T-helper 2 cell (primary cell): ENCODE results near the gene GPR161.
"Not testable (repeated sequence)": the region's sequence is repeated elsewhere in the genome, so short reads cannot be mapped to it uniquely, and the experiment has no call there.

Experiments
- DNase-seq, 5 experiments: peaks; one replicate each; pipeline versions ENCODE4 v3.0.0 to v3.0.0-alpha.2; 2012 to 2022

Gene GPR161

DNA sequence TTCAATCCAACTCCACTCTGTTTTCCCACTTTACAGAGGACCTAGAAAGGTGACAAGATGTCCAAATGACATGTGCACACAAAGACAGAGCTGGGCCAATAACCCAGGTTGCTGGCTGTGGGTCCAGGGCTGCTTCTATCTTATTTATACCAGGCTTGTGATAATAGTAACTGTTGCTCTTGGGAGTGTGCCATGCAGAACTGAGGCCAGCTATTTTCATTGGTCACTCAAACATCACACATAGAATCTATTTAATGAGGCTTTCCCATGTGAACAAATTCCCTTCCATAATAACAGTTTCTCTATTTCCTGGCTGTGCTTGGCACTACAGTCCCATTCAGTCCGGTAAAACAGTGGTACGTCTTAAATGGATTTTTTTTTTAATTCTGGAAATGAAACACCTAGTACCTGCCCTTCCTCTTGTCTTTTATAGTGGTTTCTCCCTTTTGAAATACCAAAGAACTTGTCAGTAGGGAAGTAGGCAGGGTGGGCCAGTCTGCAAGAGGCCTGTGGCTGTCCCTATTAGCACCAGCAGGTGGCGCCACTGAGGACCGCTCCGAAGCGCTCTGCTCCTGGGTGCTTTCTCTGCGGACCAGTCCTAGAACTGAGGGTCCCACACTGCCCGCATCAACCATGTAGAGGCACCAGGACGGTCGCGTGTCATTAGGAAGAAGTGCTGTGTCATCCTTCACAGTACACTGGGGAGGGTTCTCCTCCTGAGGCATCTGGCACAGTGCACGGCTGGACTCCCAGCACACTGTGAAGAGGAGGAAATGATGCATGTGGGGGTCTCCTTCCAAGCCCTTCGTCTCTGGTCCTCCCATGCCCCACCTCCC is 52.1 kb downstream of the GPR161 start:
- DNase-seq = peak; percentile 11 to 54 (median 36)

DNA sequence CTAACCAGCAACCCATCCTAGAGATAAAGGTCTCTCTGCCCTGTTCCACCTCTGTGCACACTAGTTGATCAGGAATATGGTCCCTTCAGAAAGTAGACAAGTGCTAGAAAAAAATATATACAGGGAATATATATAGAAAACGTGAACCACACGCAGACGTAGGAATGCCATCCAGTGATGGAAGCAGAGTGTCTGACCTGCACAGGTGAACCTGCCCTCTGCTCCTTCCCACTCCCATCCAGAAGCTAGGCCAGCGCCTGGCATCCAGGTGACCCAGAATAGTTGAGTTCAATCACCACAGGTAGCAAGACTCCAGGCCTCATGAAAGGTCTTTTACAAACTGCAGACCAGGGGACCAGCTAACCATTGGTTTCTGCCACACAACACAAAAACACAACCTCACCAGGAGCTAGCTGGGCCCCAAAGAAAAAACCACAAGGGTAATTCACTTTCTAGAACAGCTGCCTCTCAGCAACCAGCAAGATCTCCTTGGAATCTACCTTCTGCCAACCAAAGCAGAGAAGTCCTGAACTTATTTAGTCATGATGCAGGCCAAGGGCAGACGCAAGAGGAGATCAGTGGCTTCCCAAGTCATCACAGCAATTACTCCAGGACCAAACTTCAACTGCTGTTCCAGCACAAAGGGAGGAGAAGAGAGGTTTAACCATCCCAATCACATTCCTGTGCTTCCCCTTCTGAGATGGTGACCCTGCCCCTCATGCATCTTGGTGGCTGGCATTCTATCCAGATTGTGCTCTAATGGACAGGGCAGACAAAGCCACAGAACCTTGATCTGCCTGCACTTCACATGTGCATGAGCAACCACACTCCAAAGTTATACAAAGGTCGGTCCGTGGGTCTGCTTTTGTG is 53.0 kb downstream of the GPR161 start:
- DNase-seq = peak in 1 of 5 experiments; percentile 13

DNA sequence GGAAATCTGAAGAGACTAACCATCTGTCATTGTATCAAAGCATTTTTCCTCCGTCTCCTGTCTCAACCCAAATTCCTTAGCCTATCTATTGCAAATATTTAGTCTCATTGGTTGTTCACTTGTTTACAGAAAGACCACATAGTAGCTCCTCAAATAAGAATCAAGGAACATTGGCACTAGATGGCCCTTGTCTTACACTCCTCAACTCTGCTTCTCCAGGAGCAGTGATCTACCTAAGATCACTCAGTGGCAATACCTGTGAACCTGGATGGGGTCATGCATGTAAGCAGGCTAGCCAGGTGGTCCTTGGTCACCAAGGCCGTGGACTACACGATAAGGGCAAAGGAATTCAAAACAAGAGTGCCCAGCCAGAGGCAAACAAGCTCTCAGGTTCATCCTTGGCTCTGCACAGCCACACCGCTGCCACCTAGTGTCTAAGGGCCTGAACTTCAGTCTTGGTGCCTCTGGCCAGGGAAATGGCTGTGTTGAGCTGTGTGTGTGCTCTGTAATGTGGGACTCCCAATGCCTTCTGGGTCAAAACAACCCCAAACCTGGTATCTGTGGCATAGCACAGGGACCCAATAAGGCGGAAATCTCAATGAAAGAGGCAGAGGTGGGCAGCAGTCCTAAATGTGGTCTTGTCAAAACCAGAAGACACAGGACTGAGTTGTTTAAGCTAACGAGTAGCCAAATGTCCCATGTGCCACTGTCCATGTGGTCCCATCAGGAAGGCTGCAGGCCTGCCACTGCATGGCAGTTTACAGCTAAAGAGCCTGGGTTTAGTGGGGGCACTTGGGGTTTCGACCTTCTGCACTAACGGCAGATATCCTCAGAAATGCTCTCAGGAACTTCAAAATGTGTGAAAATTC is 54.5 kb downstream of the GPR161 start:
- peak in 3 of 5 experiments; percentile 22 to 74 (median 58) for DNase-seq

DNA sequence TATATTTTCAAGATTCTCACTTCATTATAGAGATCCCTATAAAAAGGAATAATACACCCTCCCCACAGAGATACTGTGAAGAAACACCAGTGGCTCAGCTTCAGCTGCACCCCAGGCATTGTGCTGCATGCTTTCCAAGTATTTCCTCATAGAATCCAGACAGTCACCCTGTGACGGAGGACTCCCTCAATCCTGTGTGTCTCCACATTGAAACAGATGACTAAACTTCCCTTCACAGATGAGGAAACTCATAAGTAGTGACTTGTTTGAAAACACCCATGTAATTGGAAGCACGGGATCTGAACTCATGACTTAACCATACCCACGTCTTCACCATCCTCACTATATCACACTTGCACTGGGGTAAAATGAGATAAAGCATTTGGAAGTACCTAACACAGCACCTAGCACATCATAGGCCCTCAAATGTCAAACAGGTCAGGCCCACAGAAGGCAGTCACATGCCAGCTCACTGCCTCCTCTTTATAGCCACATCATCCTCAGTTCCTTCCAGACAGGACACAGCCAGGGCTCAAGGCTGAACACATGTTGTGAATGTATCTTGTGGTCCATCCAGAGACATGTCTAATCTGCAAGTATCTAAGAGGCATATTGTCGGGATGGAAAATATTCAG is 55.2 kb downstream of the GPR161 start:
- no peak for DNase-seq

DNA sequence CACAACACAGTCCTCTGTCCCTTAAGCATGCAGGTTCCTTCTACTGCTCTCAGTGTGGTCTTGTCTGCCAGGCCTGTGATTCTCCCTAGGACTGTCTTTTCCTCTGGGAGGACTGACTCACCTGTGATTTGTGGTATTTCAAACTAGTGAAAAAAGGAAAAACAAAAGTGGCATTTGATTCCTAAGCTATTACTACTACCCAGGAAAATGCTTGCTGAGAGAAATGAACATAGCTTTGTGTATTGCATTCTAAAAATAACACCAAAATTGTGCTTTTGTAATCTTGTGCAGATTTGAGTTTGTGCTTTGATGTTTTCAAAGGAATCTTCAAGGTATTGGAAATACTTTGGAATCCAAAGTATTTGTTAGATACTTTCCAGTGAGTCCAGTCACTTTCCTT is 57.0 kb downstream of the GPR161 start:
- no peak for DNase-seq

DNA sequence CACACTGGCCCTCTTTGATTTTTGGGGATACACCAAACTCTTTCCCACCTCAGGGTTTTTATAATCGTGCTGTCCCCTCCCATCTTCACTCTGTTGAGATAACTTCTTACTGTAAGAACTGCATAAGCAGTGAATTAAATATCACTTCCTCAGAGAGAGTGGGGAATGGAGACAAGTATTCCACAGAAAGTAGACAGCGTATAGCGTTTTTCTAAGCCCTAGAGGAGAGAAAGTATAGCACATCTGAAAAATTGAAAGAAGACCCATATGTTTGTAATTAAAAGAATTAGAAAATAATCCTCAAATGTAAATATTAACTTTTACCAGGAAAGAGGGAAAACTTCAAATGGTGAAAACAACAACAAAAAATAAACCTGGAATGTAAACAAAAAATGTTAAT is 67.3 kb downstream of the GPR161 start:
- no peak for DNase-seq

DNA sequence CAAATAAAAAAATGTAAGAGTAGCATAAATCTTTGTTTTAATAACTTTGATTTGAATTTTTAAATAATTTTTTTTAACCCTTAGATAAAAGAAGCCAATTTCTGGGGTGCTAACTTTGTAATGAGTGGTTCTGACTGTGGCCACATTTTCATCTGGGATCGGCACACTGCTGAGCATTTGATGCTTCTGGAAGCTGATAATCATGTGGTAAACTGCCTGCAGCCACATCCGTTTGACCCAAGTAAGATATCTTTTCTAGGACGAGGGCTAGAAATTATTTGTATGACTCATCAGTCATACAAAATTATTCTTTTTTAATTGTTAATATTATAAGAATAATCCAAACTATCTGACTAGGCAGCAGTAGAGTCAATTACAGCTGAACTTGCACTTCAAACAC is 71.2 kb downstream of the GPR161 start:
- no peak for DNase-seq

DNA sequence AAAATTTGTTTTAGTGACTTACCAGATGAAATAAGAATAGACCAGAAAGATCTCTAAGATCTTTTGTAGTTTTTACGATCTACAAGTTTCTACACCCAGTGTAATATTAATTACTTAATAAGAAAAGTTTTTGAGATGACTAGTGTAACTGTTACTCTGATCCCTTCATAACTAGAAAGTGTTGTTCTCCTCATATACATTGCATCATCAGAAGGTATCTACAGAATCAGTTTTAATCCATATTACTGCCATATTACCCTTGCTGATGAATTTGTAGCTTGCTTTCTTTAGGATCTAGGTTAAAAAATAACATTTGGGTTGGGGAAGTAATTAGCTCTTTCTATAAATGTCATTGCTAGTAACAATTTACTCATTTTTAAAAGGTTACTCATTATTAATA is 72.5 kb downstream of the GPR161 start:
- DNase-seq = no peak

DNA sequence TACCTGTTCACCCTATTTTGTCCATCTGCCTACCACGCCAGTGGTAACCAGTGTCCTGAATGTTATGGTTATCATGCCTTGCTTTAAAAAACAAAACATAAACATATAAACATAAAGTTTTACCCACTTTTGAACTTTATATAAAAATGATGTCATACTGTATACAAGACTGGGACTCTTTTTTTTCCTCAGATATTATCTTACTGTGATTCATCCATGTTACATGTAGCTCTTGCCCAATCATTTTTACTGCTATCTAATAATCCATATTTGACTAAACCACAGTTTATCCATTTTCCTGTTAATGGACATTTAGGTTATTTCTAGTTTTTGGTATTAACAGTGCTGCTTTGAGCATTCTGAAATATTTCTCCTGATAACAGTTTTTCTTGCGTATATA is 78.8 kb downstream of the GPR161 start:
- no peak for DNase-seq

DNA sequence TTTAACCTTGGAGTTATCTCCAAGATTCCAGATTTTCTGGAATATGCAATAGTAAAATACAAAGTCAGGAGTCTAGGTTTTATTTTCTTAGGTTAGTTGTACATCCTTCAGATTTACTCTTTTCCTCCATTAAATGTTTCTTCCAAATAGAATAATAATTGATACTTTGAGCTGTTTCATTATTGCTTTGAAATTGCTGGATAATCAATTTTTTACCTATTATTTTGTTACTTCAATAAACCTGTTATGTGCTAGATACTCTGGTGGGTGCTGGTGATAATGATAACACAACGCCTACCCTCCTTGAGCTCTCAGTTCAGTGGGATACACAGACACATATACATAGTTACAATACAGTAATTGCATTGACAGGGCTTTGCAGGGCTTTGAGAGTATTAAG is 79.4 kb downstream of the GPR161 start:
- no peak for DNase-seq

DNA sequence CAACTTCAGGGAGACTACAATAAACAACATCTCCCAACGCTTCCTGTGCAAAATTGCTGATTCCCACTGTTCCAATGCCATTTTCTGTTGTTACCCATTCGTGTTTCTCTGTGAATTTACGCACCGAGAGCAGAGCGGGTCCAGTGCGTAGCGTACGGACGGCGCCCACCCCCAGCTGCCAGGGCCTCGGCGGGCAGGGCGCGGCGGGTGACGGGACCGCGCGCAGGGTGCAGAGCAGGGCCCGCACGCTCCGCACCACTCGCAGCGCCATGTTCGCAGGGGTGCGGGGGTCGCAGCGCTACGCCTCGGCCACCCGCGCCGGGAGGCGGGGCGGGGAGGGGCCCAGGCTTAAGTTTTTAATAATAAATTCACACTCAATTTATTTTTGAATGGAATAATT is 80.6 kb downstream of the GPR161 start:
- not testable (repeated sequence) for DNase-seq

DNA sequence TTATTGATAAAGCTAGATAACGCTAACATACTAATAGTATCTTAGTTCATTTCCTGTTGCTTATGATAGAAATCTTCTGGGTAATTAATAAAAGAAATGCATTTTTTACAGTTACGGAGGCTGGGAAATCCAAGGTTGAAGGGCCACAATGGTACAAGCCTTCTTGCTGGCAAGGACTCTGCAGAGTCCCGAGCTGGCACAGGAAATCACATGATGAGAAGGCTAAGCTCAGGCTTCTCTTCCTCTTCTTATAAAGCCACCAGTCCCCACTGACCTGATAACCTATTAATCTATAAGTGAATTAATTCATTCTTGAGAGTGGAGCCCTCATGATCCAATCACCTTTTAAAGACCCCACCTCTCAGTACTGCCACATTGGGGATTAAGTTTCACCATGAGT is 82.6 kb downstream of the GPR161 start:
- no peak for DNase-seq

DNA sequence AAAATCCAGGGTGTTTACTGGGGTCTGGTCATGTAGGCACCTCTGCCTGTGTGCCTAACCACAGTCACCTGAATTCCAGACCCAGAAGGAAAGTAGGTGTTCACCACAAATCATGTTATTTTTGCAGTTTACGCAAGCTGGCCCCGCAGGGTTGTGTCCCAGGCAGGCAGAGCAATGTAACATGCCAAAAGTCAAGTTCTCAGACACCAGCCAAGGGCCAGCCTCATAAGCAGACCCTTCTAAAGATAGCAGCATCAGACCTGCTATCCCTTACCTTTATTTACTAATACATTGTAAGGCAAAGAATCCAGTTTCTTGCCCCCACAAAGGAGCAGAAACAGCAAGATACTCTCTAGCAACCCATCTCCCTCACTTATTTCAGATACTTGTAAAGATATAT is 83.0 kb downstream of the GPR161 start:
- no peak for DNase-seq

DNA sequence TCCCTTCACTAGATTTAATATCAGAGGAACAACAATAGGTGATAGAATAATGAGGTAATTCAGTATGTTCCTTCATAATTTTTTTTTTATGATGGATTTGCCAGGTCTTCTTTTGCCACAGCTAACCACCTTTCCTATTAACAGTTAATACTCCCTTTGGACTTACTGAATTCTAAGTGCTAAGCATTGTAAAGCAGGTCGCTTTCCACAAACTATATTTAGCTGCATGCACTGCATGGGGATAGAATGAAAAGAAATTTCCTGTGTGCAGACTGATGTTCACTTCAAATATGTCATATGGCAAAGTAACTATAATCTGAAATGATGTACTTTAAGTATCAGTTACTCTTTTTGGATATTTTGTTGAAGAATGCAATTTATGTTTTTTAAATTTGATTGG is 85.8 kb downstream of the GPR161 start:
- no peak for DNase-seq

DNA sequence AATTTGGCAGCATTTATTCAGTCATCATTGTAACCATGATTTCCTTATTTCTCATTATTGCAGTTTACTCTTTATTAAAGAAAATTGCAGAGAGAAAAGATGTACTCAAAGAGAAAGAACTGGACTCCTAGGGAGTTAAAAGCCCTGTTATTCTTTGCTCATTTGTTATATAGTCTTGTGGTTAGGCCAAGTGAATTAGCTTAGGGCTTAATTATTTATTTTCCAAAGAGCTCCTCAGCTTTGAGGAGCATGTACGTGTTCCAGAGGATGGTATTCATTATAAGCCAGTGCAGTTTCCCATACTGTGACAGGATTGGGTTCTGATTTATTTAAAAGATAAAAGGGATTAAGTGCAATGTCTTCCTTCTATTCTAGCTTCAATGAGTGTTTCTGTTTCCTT is 86.4 kb downstream of the GPR161 start:
- no peak for DNase-seq

DNA sequence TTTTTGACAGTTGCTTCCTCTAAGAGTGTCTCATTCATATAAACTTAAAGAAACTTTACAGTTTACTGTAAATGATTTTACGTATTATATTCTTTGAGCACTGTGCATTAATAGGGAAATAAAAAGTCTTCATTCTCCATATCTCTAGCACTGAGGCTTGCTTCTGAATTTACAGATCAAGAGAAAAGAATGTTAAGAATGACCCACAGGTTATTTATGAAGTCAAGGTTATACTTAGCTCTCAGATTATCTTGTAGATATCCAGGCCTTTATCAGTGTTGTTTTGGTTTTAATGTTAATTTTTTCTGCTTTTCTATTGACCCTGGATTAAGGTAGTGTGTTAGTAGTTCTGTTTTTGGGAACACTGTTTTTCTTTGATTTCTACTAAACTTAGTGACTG is 91.4 kb downstream of the GPR161 start:
- no peak for DNase-seq

DNA sequence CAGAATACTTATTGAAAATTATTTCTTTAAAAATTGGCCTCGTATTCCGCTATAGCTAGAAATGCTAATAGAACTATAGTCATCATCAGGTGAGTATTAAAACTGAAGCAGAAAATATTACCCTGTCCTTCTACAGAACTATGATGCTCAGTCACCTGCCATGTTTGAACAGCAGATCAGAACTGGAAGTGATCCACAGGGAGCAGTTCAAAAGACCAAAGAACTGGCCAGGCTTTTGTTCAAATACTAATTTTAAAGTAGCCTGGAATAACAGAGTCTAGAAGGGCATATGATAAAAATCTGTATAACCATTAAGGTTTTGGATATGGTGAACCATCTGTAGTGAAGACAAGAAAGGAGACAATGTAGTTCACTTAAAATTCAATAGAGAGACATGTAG is 94.4 kb downstream of the GPR161 start:
- DNase-seq = no peak

DNA sequence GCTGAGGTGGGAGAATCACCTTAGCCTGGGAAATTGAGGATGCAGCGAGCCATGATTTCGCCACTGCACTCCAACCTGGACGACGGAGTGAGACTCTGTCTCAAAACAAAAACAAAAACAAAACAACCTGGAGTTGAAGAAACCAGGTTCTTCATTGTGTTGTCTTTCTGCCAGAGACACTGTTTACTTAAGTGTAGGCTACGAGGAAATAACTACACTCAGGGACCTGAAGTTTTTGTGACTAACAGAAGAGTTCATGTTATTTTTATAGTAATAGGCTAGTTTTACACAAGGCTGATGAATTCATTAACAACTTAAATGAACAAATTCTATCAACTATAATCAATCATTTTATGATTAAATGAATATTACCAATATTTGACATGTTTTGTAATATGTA is 101.4 kb downstream of the GPR161 start:
- no peak for DNase-seq

DNA sequence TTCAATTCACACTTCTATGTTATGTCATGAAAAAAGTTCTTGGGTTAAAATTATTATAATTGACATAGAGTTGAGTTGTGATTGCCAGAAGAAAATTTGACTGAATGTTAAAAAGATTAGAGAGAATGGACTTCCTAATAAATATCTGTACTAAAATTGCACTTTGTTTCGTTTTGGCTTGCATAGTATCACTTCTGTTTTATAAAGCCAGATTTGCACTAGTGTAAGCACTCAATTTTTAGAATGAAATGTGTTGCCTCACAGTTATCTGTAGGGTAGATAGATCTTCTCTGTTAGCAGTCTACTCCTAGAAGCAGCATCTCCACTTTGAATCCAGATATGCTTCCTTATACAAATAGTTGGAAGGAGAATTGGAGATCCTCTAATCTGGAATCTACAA is 104.7 kb downstream of the GPR161 start:
- no peak for DNase-seq

DNA sequence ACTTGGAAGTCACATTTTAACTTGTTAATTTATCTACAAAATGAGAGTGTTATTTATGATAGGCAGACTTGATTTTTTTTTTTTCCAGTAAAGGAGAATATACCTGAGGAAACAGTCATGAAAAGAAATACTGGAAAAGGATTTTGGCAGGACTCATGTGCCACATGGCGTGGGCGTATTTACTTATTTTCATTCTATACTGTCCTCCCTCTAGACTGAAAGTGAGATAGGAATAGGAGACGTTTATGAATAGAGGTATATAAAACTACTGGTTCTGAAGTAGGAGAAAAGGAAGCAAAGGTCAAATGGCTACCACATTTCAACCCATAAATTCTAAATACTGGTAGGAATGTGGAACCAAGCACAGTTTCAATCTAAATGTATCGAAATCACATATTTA is 105.1 kb downstream of the GPR161 start:
- no peak for DNase-seq

DNA sequence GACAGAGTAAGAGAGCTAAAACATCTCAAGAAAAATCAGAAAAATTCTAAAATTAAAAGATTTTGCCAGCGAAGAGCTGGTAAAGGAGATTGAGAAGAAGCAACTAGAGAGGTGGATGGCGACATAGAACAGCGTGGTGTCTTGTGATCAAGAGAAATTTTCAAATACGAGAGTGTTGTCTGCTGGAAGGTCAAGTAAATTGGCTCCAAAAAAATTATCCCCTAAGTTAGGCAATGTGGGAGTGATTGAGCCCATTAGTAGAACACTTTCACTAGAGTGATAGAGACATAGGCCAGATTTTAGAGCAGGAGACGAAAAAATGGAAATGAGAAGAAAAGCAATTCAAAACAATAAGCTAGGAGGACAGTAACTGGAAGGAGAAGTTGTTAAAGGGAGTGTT is 105.5 kb downstream of the GPR161 start:
- no peak for DNase-seq
